HG02588 (cell line): ENCODE results near the gene RFWD3.
A peak's percentile ranks its signal among the peaks of the same experiment; 100 is the strongest.
"Not testable (repeated sequence)": the region's sequence is repeated elsewhere in the genome, so short reads cannot be mapped to it uniquely, and the experiment has no call there.

Experiments
- ATAC-seq: cut with Tn5 transposase; IDR thresholded peaks from one replicate; pipeline ENCODE4 v1.9.1; 2021; ENCODE audit warnings: mild to moderate bottlenecking, moderate library complexity; ENCODE audit not compliant: unreplicated experiment

RFWD3 gene, protein sequence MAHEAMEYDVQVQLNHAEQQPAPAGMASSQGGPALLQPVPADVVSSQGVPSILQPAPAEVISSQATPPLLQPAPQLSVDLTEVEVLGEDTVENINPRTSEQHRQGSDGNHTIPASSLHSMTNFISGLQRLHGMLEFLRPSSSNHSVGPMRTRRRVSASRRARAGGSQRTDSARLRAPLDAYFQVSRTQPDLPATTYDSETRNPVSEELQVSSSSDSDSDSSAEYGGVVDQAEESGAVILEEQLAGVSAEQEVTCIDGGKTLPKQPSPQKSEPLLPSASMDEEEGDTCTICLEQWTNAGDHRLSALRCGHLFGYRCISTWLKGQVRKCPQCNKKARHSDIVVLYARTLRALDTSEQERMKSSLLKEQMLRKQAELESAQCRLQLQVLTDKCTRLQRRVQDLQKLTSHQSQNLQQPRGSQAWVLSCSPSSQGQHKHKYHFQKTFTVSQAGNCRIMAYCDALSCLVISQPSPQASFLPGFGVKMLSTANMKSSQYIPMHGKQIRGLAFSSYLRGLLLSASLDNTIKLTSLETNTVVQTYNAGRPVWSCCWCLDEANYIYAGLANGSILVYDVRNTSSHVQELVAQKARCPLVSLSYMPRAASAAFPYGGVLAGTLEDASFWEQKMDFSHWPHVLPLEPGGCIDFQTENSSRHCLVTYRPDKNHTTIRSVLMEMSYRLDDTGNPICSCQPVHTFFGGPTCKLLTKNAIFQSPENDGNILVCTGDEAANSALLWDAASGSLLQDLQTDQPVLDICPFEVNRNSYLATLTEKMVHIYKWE

DNA sequence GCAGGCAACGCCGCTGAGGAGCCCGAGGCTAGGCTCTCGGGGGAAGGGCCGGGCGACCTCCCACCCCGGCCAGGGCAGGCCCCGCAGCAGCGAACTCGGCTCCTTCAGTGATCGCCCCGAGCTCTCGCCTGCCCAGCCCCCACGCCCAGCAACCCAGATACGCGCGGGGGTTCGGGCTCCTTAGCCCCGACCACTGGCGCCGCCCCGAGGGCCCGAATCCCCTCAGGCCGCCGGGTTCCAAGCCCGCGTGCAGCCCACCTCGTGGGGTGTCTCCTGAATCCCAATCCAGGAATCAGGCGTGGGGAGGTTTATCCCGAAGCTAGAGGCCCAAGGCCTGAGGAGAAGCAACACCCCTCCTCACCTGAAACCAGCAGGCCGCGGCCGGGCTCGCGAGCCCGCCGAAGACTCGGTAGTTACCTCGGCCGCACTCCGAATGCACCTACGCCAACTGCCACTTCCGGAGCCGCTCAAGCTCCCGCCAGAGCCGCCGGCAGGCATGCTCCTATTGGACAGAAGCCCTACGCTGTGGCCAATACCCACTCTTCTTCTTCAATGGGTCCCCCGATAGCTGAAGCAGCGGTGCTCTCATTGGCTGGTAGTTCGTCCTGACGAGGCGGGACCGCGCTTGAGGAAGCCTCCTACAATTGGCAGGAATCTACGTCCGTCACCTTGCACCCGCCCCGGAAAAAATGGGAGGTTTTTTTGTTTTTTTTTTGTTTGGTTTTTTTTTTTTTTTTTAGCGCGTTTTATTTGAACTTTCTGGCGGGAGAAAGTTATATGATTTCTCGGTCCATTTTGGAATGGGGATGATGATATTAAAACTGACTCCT, at the start of gene RFWD3:
Gene RFWD3, minus strand, starts transcription at position 453 of the 830 bp plus-strand sequence. CDS start 5,428 bp downstream, outside the sequence.
- peak; percentile 100 for ATAC-seq

DNA sequence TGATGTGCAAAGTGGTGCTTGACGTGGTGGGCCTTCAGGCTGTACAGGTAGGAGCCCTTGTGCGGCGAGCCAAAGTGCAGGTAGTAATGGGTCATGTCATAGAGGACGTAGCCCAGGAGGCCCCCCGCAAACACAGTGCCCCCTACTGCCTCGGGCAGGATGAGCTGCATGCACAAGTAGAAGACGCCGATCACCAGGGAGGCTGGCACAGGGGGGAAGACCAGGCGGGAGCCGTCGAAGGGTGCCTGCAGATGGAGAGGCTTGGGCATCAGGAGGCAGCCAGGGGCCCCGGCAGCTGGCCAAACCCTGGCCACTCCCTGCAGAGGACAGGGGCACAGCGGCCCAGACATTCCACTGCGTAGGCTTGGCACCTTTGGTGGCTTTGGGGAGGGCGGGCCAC, 49.7 kb upstream of the RFWD3 start:
- no peak for ATAC-seq

DNA sequence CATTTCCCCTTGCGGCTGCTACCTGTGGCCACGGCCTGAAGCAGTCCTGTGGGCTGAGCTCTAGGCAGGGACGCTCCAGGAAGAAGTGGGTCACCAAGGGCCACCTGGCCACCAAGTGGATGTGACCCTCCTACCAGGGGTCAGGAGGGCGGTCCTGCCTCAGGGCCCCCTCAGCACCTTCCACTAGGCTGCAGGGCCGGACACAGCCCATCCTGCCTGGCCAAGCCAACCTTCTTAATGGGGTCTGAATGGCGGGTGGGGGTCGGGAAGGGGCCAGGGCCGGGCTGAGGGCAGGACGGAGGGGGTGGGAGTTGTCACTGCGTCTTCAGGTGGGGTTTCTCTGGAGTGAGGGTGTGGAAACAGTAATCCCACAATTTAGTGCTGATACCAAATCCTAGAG, 47.2 kb upstream of the RFWD3 start:
- no peak for ATAC-seq

DNA sequence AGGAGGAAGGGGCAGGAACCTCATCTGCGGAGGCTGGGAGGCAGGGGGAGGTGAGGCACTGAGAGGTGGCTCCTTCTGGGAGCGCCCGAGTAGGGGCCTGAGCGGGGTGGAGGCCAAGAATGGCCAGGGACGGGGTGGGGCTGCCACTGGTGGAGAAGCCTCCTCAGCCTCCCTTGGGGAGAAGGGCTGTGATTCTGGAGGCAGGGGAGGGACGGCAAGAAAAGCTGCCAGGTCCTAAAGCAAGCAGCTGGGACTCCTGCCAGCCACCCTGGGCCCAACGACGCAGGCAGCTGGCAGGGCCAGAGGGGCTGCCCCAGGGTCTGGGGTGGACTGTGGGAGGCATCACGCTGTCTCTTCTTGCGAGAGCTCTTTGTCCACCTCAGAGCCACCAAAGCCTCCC, 46.6 kb upstream of the RFWD3 start:
- no peak for ATAC-seq

DNA sequence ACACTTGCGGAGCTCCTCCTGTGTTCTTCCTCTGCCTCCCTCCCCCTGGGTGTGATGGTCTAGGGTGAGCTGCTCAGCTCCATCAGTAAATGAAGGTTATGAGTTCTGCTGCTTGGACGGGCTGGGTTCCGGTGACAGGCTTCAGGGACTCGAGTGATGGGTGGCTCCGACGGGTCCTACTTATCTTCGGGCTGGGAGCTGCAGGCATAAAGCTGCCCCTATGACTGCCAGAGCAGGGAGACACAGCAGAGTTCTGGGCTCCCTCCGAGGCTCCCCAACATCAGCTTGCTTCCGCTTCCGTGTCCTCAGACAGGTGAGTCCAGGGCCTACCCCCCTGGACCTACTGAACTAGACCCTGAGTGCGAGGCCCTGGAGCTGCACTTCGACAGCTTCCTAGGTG, 45.3 kb upstream of the RFWD3 start:
- no peak for ATAC-seq

DNA sequence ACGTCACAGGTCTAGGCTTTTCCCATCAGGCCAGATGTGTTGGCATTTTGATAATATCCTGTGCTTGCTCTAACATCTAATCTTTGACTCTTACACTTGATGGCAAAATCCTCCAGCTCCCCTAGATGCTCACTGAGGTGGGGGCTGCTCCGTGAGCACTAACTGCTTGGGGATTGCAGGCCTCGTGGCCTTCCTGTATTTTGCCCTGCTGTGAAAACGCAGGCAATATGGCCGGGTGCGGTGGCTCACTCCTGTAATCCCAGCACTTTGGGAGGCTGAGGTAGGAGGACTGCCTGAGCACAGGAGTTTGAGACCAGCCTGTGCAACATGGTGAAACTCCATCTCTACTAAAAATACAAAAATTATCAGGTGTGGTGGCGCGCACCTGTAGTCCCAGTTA, 43.7 kb upstream of the RFWD3 start:
- ATAC-seq = no peak

DNA sequence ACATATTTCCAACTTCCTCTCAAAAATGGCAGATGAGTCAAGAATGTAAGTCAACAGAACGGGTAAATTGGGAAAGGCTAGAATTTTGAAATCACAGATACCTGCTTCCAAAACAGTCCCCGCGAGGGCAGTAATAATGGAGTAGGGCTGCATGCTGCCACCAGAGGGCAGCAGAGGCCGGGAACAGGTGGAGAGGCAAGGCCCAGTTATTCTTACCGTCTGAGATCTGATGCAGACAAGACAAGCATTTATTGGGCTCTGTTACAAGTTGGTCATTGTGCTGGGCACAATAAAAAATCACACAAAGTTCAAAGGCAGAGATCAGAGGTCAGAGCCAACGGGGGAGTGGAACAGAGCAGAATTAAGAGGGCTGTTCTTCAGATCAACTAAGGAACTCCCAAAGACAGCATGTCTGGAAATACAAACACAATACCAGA, 42.8 kb upstream of the RFWD3 start:
- peak; percentile 78 for ATAC-seq

DNA sequence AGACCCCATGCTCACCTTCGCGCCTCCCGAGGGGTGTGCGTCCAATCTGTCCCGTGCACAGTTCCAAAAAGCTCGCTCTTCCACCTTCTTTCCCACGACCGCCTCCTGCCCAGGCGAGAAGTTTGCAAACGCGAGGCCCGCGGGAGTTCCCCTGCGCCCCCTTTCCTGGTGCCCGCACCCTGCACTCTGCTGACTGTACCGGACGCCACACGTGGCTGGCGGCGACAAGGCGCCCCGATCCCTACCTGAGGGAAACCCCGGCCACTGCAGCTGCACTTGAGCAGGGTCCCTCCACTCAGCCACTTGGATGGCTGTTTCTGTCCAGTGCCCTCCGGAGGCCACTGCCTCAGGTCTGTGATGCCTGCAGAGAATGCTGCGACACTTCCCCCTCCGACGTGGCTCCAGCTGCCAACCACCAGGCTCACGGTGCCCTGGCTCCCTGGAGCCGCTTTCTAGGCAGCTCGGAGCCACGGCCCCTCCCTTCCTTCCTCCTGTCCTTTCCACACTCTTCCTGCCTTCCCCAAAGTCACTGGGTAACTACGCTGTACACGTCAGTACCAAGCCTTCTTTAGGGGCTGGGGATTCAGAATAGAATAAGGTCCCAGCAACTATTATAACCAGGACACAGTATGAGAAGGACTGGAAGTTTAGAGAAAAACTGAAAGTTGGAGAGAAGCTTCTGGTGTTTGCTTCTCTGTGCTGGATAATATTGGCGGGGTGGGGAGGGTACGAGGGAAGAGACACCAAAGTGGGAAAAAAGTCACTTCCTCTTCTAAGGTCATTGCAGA, 34.0 kb upstream of the RFWD3 start, which contains the start of gene MLKL:
Gene MLKL, minus strand, starts transcription at position 425 of the 788 bp plus-strand sequence. CDS start 5,105 bp downstream, outside the sequence.
- ATAC-seq = peak; percentile 46

DNA sequence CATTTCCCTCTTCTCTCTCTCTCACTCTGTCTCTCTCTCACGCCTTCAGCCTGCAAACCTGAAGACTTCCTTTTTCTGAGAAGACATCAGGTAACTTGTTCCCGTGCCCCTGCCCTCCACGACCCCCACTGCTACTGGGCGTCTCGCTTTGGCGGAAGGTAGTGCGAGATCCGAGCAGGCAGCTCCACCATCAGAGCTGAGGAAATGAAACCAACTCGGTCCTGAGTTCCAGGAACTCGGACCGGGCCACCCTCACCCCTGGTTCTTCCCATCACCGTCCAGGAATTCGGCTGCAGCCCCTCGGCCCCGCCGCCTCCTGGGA, 33.4 kb upstream of the RFWD3 start:
- peak; percentile 13 for ATAC-seq

DNA sequence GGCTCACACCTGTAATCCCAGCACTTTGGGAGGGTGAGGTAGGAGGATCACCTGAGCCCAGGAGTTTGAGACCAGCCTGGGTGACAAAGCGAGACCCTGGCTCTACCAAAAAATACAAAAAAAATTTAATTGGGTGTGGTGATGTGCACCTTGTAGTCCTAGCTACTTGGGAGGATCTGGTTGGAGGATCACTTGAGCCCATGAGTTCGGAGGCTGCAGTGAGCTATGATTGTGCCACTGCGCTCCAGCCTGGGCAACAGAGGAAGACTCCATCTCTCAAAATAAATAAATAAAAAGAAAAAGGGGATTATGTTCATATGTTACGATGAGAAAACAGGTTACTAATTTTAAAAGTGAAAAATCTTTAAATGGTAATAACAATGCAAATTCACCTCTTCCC, 33.0 kb upstream of the RFWD3 start:
- no peak for ATAC-seq

DNA sequence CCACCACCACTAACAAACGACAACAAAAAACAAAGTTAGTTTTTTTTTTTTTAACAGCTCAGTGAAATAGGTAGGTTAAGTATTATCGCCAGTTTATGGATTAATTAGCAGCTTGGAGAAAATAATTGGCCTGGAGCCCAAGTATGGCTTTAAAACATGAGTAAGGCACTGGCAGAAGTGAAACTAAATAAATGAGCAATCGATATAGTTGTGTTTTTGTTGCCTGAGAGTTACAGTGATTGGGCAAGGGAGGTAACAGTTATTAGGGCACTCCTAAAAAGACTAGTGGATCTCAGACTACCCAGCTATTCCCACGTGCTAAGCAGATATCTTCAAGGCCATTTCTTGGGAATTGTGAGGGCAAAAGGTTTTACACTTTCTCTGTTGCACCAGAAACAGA, 31.5 kb upstream of the RFWD3 start:
- no peak for ATAC-seq

DNA sequence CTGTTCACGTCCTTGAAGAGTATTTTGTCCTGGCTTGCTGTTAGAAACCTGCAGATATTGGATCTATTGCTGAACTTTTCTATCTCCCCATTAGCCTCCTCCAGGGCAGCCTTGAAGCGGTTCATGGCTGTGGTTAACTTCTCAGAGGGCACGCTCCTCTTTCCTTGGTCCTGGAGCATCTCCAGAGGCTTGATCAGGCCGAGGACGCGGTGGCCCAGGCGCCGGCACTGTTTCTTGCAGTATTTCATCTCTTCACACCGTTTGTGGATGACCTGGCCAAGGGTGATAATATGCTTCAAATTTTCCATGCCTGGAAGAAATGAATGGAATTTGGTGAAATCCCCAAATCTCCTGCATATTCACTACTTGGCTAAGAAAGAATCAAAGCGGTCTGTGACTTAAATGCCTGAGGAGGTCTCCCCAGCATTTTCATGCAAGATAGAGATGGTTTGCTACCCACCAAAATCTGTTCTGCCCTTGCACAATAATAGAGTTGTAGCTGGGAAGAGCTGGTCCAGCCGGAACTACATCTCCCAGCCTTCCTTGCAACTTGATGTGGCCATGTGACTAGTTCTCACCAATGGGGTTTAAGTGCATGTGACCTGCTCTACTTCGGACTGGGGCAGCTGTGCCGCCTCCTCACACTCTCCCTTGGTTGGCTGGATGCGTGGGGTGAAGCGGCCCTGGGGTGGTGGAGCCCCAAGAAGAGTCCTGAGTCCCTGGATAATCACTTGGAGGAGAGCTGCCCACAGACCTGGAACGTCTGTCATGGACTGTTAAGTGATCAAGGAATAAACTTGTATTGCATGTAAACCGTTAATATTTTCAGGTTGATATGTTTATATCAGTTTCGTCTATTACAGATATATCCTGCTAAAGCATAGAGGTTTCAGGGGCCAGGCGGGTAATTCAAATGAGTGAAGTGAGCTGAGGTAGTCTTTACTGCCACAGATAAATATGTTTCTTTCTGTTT, 29.1 kb upstream of the RFWD3 start:
- ATAC-seq = peak; percentile 82

DNA sequence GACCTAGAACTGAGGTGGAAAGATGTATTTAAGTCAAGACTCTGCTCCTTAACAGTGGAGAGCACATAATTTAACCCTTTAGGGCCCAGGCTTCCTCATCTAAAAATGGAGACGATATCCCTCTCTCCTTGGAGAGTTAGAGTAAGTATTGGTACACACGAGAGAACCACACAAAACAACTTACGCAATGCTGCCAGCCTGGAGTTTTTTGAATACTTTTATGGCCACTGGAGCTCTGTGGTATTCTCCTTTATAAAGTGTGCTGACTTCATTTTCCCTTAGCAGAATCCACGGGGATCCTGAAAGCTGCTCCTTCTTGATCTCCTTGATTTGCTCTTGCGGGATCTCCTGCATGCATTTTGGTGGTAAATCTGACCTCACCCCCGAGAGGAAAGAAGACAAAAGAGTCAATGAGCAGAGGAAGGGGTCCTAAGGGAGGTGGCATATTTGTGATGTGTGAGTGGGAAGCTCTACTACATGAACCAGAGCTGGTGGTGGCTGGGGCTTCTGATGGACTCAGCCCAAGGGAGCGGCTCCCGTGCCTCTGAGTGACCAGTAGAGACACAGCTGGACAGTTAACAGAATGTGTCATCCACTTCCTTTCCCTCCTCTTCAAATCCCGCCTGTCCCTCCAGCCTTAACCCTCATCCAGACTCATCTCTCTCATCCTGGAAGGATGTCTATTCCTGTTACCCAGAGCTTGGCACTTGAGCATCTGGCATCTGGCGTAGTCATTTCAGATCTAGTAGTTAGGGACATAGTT, 24.6 kb upstream of the RFWD3 start:
- no peak for ATAC-seq

DNA sequence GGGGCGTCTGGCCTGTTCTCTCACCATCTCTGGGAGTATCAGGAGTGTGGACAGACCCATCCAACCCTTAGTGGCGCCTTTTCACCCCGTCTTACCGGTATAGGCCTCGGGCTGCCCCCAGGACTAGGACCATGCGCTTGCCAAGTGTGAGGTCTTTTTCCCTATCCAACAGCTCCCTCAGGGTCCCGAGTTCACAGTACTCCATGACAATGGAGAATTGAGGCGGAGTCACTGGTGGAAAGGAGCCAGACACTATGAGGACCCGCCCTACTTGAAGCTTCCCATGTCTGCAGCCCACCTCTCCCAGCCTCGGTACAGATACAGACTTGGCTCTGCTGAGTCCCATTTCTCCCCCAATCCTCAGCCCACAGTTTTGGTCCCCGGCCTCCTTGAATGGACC, 15.9 kb upstream of the RFWD3 start:
- no peak for ATAC-seq

DNA sequence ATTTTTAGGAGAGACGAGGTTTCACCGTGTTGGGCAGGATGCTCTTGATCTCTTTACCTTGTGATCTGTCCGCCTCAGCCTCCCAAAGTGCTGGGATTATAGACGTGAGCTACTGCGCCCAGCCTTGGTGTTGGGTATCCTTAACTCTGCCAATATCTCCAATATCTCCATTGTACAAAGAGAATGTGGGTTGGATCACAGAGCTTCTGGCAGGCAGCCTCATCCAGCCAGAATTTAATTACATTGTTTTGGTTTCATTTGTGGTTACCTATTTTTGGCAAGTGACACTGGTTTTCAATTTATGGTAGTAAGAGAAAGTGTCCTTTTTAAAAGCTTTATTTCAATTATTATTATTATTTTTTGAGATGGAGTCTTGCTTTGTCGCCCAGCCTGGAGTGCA, 14.0 kb upstream of the RFWD3 start:
- no peak for ATAC-seq

DNA sequence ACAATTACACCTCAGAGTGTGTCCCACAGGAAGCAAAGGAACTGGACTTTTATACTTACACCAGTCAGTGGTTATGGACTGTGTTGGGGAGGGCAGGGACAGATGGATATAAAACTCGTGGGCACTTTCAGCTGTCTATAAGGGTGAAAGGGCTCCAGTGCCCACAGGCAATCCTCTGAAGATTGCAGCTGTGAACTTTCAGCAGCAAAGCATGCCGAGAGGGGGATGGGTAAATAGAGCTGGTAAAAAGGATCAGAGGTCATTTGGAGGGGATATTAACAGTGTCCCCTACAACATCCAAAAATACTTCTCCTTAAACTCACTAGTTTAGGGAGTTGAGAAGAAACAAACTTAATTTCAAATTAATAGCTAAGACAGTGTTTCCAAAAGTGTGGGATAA, 13.3 kb upstream of the RFWD3 start:
- ATAC-seq = no peak

DNA sequence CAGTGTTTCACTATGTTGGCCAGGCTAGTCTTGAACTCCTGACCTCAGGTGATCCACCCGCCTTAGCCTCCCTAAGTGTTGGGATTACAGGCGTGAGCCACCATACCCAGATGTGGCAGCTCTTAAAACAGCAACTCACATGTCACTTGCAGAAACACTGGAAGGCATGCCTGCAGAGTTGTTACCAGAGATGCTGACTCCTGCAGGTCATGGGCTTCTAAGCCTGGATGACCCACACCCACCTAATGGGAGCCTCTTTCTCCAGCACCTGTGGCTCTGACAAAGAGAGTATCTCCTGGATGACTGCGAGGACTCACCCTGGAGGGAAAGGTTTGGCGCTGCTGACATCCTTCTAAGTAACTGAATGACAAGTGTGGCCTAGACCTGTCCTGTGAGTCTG, 11.2 kb upstream of the RFWD3 start:
- ATAC-seq = no peak

DNA sequence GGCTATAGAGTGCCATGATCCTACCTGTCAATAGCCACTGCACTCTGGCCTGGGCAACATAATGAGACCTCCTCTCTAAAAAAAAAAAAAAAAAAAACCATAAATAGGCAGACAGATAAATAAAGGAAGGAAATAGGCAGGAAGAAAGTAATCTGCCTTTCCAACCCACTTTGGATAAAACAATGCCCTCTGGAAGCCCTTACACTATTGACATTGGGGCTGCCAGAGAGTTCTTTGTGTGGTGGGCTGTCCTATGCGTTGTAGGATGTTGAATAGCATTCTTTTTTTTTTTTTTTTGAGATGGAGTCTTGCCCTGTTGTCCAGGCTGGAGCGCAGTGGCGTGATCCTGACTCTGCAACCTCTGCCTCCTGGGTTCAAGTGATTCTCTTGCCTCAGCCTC, 7.2 kb upstream of the RFWD3 start:
- no peak for ATAC-seq

DNA sequence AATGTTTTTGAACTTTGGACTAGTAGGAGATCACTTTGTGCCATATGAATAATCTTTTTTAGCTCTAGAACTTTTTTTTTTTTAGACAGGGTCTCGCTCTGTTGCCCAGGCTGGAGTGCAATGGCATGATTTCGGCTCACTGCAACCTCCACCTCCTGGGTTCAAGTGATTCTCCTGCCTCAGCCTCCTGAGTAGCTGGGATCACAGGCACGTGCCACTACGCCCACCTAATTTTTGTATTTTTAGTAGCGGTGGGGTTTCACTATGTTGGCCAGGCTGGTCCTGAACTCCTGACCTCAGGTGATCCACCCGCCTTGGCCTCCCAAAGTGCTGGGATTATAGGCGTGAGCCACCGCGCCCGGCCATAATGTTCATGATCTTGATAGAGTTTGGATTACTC, 2.2 kb upstream of the RFWD3 start:
- ATAC-seq = not testable (repeated sequence)
